Psoas muscle (tissue), 8 donors: ENCODE measurements around the gene PPM1B. TPM values are rescaled to one million over a fixed set of nuclear protein-coding genes. Genes with fewer than 3 reads are reported as not detected.

Experiments
- ATAC-seq, 4 donors: fragments of 200-7000 bp; cut with Tn5 transposase; one replicate each; pipeline ENCODE4 v1.9.1; 2020; ENCODE audit warnings: moderate library complexity in 3 of 4, mild to moderate bottlenecking in 2 of 4
- DNase-seq, 2 donors: peaks; one replicate each; pipeline ENCODE4 v3.0.0-alpha.2; 2020
- H3K27ac ChIP-seq: fragments of 200-600 bp; one replicate; pipeline ENCODE4 v1.8.0; 2022
- H3K27me3 ChIP-seq, 3 donors: fragments of 200-600 bp in 1 of 3; one replicate each; pipeline versions ENCODE4 v1.6.1 to v1.8.0; 2013 to 2022; ENCODE audit warnings: low read length in 2 of 3, mild to moderate bottlenecking in 2 of 3, moderate library complexity in 1 of 3; ENCODE audit not compliant: insufficient read depth in 3 of 3
- H3K36me3 ChIP-seq, 2 donors: fragments of 200-600 bp in 1 of 2; one replicate each; pipeline versions ENCODE4 v1.6.1 to v1.8.0; 2013 to 2022; ENCODE audit warnings: low read depth in 1 of 2, mild to moderate bottlenecking in 1 of 2, moderate library complexity in 1 of 2; ENCODE audit not compliant: insufficient read depth in 1 of 2
- H3K4me1 ChIP-seq: fragments of 200-600 bp; one replicate; pipeline ENCODE4 v1.8.0; 2022
- H3K4me3 ChIP-seq: fragments of 200-600 bp; one replicate; pipeline ENCODE4 v1.8.0; 2022; ENCODE audit warnings: mild to moderate bottlenecking
- H3K9me3 ChIP-seq: fragments of 200-600 bp; one replicate; pipeline ENCODE4 v1.8.0; 2022
- CTCF ChIP-seq: fragments of 200-600 bp; IDR thresholded peaks from one replicate; pipeline ENCODE4 v1.8.0; 2022; ENCODE audit warnings: antibody characterized with exemption
- WGBS, 3 donors: extraction: QIAGEN DNeasy Blood & Tissue Kit; methylation state at CpG; one replicate each; pipeline versions ENCODE4 v1.1.6 to v1.1.7; 2013; 5-methylcytosine and 5-hydroxymethylcytosine counted together
- intact Hi-C, 2 donors: fragments of 100-400 bp; cut with DNase I; formaldehyde crosslinking; loops; one replicate each; pipeline versions ENCODE4 v1.11.0 to v1.14.2; 2022
- polyA plus RNA-seq, 3 donors: library from polyadenylated mRNA; stranded (reverse); fragments of 200-250 nt; gene quantifications; one replicate each; pipeline ENCODE4 v1.2.3, GENCODE V29; 2013
- total RNA-seq, 4 donors: library from RNA; stranded (reverse); fragmentation: NEBNext Ultra II Directional in 2 of 4; extraction: Animal tissue kit (Norgen Biotek cat#: 25700) in 2 of 4; gene quantifications; one replicate each; pipeline versions ENCODE4 v1.2.1 to v1.2.4, GENCODE V29; 2021 to 2023
- donor health status: healthy with polysubstance abuse.
- donor health status: DM: no; HTN: no; CAD: no; lungs with moderate emphysema.
- donor health status: Bipolar disorder and iron deficiency.
- donor health status: healthy.
- donor health status: DM: yes; HTN: yes; CAD: no.
- donor health status: DM: no; HTN: no; CAD: no.
- donor health status: DM: no; HTN: no; CAD: no.
- donor health status: DM: yes; HTN: yes; CAD: no.

Gene PPM1B
- total and polyA plus RNA-seq, 7 donors, result 17.4 to 244 (median 112) TPM

- no peak for ATAC-seq
- Histone ChIP-seq H3K4me3 (no peak overlapping the region), H3K4me1 (peaks cover 21% of the 10 kb centered on the region), H3K36me3 (no peaks in the 10 kb centered on the region), H3K9me3 (no peaks in the 10 kb centered on the region), H3K27me3 (no peaks in the 10 kb centered on the region), H3K27ac (no peak overlapping the region)
- 92 to 100% (median 93%) methylated on average over 1 of the region's 1 CpG for WGBS, 3 donors
- intact Hi-C loops, result no loop called here
- TF ChIP-seq CTCF, result no peak
- DNase-seq, result no peak
Measured at GRCh38 chr2:44134848-44135247, 33.8 kb upstream of the PPM1B start.

DNA sequence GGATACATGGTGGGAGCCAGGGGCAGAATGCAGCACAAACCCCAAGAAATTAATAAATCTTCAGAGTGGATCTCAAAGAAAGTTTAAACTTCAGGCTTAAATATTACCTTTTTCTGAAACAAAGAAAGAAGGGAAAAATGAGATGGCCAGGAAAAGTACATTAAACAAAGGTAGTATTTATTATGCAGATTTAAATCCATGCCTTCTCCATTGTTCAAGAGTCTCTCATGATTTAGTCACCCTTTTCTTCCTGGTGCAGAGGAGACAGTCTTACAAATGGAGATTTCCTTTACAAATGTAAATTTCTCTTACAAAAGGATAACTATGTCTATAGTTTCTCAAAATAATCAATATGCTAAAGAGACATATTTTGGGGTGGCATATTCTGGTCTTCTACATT lies 33.4 kb upstream of the PPM1B start:
- Histone ChIP-seq H3K9me3 (no peaks in the 10 kb centered on the region), H3K4me3 (no peak overlapping the region), H3K4me1 (peaks cover 17% of the 10 kb centered on the region), H3K27ac (no peak overlapping the region), H3K27me3 (no peaks in the 10 kb centered on the region), H3K36me3 (no peaks in the 10 kb centered on the region)
- ATAC-seq, result no peak
- TF ChIP-seq CTCF, result no peak
- DNase-seq, result no peak
- intact Hi-C loops, result no loop called here

GRCh38 chr2:44135771-44136170 lies 32.9 kb upstream of the PPM1B start:
- H3K4me1 ChIP-seq, result peaks cover 16% of the 10 kb centered on the region
- H3K9me3 ChIP-seq, result no peaks in the 10 kb centered on the region
- no peak overlapping the region for H3K4me3 ChIP-seq
- DNase-seq (no peak), ATAC-seq (no peak)
- no peaks in the 10 kb centered on the region for H3K27me3 ChIP-seq
- H3K27ac ChIP-seq, result no peak overlapping the region
- WGBS, 3 donors, result 36 to 58% (median 48%) methylated on average over 2 of the region's 2 CpGs
- intact Hi-C loops, result no loop called here
- no peak for TF ChIP-seq CTCF
- no peaks in the 10 kb centered on the region for H3K36me3 ChIP-seq

GRCh38 chr2:44136252-44136651 lies 32.4 kb upstream of the PPM1B start:
- WGBS, 3 donors, result 63 to 76% (median 68%) methylated on average over 3 of the region's 3 CpGs
- H3K27me3 ChIP-seq, result no peaks in the 10 kb centered on the region
- H3K9me3 ChIP-seq, result no peaks in the 10 kb centered on the region
- DNase-seq (no peak), ATAC-seq (no peak)
- no peak for TF ChIP-seq CTCF
- H3K4me3 ChIP-seq, result no peak overlapping the region
- H3K27ac ChIP-seq, result no peak overlapping the region
- H3K36me3 ChIP-seq, result no peaks in the 10 kb centered on the region
- intact Hi-C loops, result no loop called here
- H3K4me1 ChIP-seq, result peaks cover 11% of the 10 kb centered on the region

GRCh38 chr2:44137048-44137447 lies 31.6 kb upstream of the PPM1B start:
- Histone ChIP-seq H3K27me3 (no peaks in the 10 kb centered on the region), H3K9me3 (no peaks in the 10 kb centered on the region), H3K36me3 (no peaks in the 10 kb centered on the region), H3K4me3 (no peak overlapping the region), H3K4me1 (peaks cover 10% of the 10 kb centered on the region), H3K27ac (no peak overlapping the region)
- 83 to 90% (median 83%) methylated on average over 4 of the region's 4 CpGs for WGBS, 3 donors
- DNase-seq (no peak), ATAC-seq (no peak)
- no peak for TF ChIP-seq CTCF
- intact Hi-C loops, result no loop called here
